Mammary epithelial cell (primary cell): ENCODE results near the gene IGFBP6.

Source experiments
- EZH2 ChIP-seq: IDR thresholded peaks from 2 replicates; pipeline ENCODE4 v1.6.1; 2012; ENCODE audit warnings: low read length, inconsistent platforms, borderline replicate concordance
- TF ChIP-seq, protein P1 (sequence below), 2 donors: IDR thresholded peaks in 1 of 2; conservative IDR thresholded peaks in 1 of 2; 2 replicates each; pipeline ENCODE4 v1.5.1; 2011 to 2012; ENCODE audit warnings: inconsistent platforms in 2 of 2, low read length in 2 of 2, mild to moderate bottlenecking in 2 of 2, control low read depth in 1 of 2, low read depth in 1 of 2; ENCODE audit not compliant: insufficient read depth in 1 of 2; ENCODE audit errors: extremely low read depth in 1 of 2

DNA sequence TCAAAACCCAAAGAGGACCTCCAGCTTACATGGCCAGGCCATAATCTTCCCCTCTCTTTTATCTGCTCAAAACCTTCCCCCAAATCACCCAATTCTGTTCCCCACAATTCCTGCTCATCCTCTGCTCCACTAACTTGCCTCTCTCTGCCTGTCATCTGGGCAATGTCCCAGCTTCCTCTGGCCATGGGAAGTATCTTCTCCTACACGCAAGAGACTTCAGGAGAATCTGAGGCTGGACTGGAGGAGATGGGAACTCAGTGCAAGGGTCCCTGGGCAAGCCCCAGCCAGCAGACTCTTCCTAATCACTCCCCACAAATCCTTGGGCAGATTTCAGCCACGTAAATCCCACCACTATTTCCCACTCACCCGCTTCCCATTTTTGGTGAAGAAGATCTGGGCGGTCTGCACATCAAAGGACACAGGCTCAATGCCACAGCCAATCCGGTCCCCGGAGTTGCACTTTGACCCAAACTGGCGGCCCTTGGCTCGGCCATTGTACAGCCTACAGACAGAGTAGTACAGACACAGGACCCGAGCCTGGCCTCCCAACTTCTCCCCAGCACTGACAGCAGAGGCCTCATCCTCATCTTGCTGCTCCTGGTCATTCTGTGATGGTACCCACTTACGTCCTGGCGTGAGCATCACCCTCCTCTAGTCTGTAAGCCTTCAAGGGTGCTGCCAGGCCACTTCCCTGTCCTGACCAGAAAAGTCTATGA lies 23.0 kb upstream of the IGFBP6 start:
- TF ChIP-seq, protein P1, sequence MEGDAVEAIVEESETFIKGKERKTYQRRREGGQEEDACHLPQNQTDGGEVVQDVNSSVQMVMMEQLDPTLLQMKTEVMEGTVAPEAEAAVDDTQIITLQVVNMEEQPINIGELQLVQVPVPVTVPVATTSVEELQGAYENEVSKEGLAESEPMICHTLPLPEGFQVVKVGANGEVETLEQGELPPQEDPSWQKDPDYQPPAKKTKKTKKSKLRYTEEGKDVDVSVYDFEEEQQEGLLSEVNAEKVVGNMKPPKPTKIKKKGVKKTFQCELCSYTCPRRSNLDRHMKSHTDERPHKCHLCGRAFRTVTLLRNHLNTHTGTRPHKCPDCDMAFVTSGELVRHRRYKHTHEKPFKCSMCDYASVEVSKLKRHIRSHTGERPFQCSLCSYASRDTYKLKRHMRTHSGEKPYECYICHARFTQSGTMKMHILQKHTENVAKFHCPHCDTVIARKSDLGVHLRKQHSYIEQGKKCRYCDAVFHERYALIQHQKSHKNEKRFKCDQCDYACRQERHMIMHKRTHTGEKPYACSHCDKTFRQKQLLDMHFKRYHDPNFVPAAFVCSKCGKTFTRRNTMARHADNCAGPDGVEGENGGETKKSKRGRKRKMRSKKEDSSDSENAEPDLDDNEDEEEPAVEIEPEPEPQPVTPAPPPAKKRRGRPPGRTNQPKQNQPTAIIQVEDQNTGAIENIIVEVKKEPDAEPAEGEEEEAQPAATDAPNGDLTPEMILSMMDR (conservative IDR thresholded peaks at IDR 0.05 in 1 of 2, IDR thresholded peaks at IDR 0.05 in 1 of 2; ENCODE audit: extremely low read depth in 1 of 2, insufficient read depth in 1 of 2, low read depth in 1 of 2, low read length in 2 of 2) = no peak
- TF ChIP-seq EZH2 = no peak
